A549 (cell line): ENCODE measurements around the gene TRAPPC2L. TPM values are rescaled to one million over a fixed set of nuclear protein-coding genes. Genes with fewer than 3 reads are reported as not detected.
A peak's percentile ranks its signal among the peaks of the same experiment; 100 is the strongest.

Experiments used
- ATAC-seq, 2 experiments: fragments of 200-7000 bp in 1 of 2; fragments of >200 bp in 1 of 2; cut with Nextera tagmentation in 1 of 2; cut with Tn5 transposase in 1 of 2; 3 replicates each; pipeline versions ENCODE4 v1.8.0 to v1.9.1; 2018 to 2020; ENCODE audit warnings: mild to moderate bottlenecking in 1 of 2, moderate library complexity in 1 of 2
- CTCF ChIA-PET: fragments of 300-600 bp; sonication (Branson Sonifier 250); formaldehyde crosslinking; extraction: SDS; loops from one replicate; lab custom pipeline; 2021; ENCODE audit warnings: antibody characterized with exemption, inconsistent platforms; lab: Yijun Ruan, JAX
- POLR2A ChIA-PET: fragments of 350-600 bp; formaldehyde crosslinking; extraction: SDS; loops from one replicate; lab custom pipeline; 2021; ENCODE audit warnings: antibody characterized with exemption, inconsistent platforms; lab: Yijun Ruan, JAX
- DNase-seq, 2 experiments: peaks; one replicate each; pipeline versions ENCODE4 v3.0.0 to v3.0.0-alpha.2; 2011 to 2016; ENCODE audit warnings: low read depth in 1 of 2, low spot score in 1 of 2
- FAIRE-seq: peaks from 2 replicates; lab custom pipeline; 2011; peaks lifted over from hg19 to GRCh38; lab: Jason Lieb, UNC
- H3K27ac ChIP-seq, 2 experiments: fragments of >200 bp; sonication (Bioruptor Twin); formaldehyde crosslinking; 3 replicates each; pipeline ENCODE4 v1.5.1; 2016 to 2017
- H3K4me1 ChIP-seq: fragments of >200 bp; sonication (Bioruptor Twin); formaldehyde crosslinking; 3 replicates; pipeline ENCODE4 v1.6.1; 2016
- H3K4me2 ChIP-seq: fragments of >200 bp; sonication (Bioruptor Twin); formaldehyde crosslinking; 3 replicates; pipeline ENCODE4 v1.6.1; 2016
- H3K4me3 ChIP-seq: fragments of >200 bp; sonication (Bioruptor Twin); formaldehyde crosslinking; 3 replicates; pipeline ENCODE4 v1.5.1; 2016
- H3K9me3 ChIP-seq: fragments of >200 bp; sonication (Bioruptor Twin); formaldehyde crosslinking; 3 replicates; pipeline ENCODE4 v1.6.1; 2016
- CBX2 ChIP-seq: fragments of 200-600 bp; sonication (generic); IDR thresholded peaks from 2 replicates; pipeline ENCODE4 v1.6.1; 2016; ENCODE audit warnings: low read depth, mild to moderate bottlenecking, borderline replicate concordance
- CBX8 ChIP-seq: fragments of 200-600 bp; sonication (generic); IDR thresholded peaks from 2 replicates; pipeline ENCODE4 v1.6.1; 2016
- CEBPB ChIP-seq, 2 experiments: fragments of >200 bp in 1 of 2; sonication (Bioruptor Twin) in 1 of 2; formaldehyde crosslinking in 1 of 2; IDR thresholded peaks; 2 replicates each; pipeline ENCODE4 v1.6.1; 2012 to 2016
- CHD2 ChIP-seq: fragments of 150-350 bp; IDR thresholded peaks from 2 replicates; pipeline ENCODE4 v1.6.1; 2014; ENCODE audit warnings: low read length; ENCODE audit not compliant: partially characterized antibody
- CHD4 ChIP-seq: fragments of 200-600 bp; sonication (generic); IDR thresholded peaks from 2 replicates; pipeline ENCODE4 v1.6.1; 2016; ENCODE audit warnings: antibody characterized with exemption, mild to moderate bottlenecking, borderline replicate concordance
- EHF ChIP-seq: fragments of 250-450 bp; sonication (Bioruptor Pico); IDR thresholded peaks from 2 replicates; pipeline ENCODE4 v1.5.0; 2020; ENCODE audit warnings: mild to moderate bottlenecking
- EHMT2 ChIP-seq: fragments of 200-600 bp; sonication (generic); IDR thresholded peaks from 2 replicates; pipeline ENCODE4 v1.6.1; 2016; ENCODE audit warnings: antibody characterized with exemption, low read depth, mild to moderate bottlenecking, moderate library complexity
- EP300 ChIP-seq, 2 experiments: fragments of >200 bp; sonication (Bioruptor Twin); formaldehyde crosslinking; IDR thresholded peaks; 2 replicates in 1 of 2; 3 replicates in 1 of 2; pipeline ENCODE4 v1.6.1; 2016 to 2017
- FOSB ChIP-seq: fragments of 250-450 bp; sonication (Bioruptor Pico); IDR thresholded peaks from 2 replicates; pipeline ENCODE4 v1.5.0; 2020; ENCODE audit warnings: mild to moderate bottlenecking, moderate library complexity
- FOSL2 ChIP-seq, 2 experiments: fragments of 450-650 bp in 1 of 2; fragments of >200 bp in 1 of 2; sonication (Bioruptor Twin) in 1 of 2; formaldehyde crosslinking; IDR thresholded peaks; 2 replicates each; pipeline versions ENCODE4 v1.5.0 to v1.6.1; 2016 to 2020; ENCODE audit warnings: mild to moderate bottlenecking in 1 of 2, moderate library complexity in 1 of 2
- FOXS1 ChIP-seq: fragments of 250-450 bp; sonication (Bioruptor Pico); IDR thresholded peaks from 2 replicates; pipeline ENCODE4 v1.5.0; 2020; ENCODE audit warnings: mild to moderate bottlenecking, moderate library complexity
- GATA3 ChIP-seq: IDR thresholded peaks from 2 replicates; pipeline ENCODE4 v1.6.1; 2012; ENCODE audit warnings: borderline replicate concordance
- HEYL ChIP-seq: fragments of 250-450 bp; sonication (Bioruptor Pico); IDR thresholded peaks from 2 replicates; pipeline ENCODE4 v1.8.0; 2021; ENCODE audit warnings: mild to moderate bottlenecking, moderate library complexity
- HOXA7 ChIP-seq: fragments of 250-450 bp; sonication (Bioruptor Pico); IDR thresholded peaks from 2 replicates; pipeline ENCODE4 v1.5.0; 2020; ENCODE audit warnings: mild to moderate bottlenecking, moderate library complexity
- JUN ChIP-seq, 2 experiments: fragments of >200 bp; sonication (Bioruptor Twin); formaldehyde crosslinking; IDR thresholded peaks; 2 replicates in 1 of 2; 3 replicates in 1 of 2; pipeline ENCODE4 v1.6.1; 2016 to 2017
- PHF8 ChIP-seq: fragments of 200-600 bp; sonication (generic); IDR thresholded peaks from 2 replicates; pipeline ENCODE4 v1.6.1; 2016; ENCODE audit warnings: low read depth, mild to moderate bottlenecking, antibody characterized with exemption, moderate library complexity, borderline replicate concordance
- POLR2A ChIP-seq: IDR thresholded peaks from 2 replicates; pipeline ENCODE4 v1.6.1; 2012; ENCODE audit warnings: mild to moderate bottlenecking, low read length
- POLR2AphosphoS2 ChIP-seq: conservative IDR thresholded peaks from 2 replicates; pipeline ENCODE4 v1.6.1; 2012; ENCODE audit warnings: low read length, improper control_type of control experiment, inconsistent platforms
- RARB ChIP-seq: fragments of 250-450 bp; sonication (Bioruptor Pico); IDR thresholded peaks from 2 replicates; pipeline ENCODE4 v1.8.0; 2021; ENCODE audit warnings: mild to moderate bottlenecking, moderate library complexity
- RCOR1 ChIP-seq: fragments of 150-350 bp; IDR thresholded peaks from 2 replicates; pipeline ENCODE4 v1.6.1; 2014; ENCODE audit warnings: antibody characterized with exemption, low read length, low read depth
- RFX5 ChIP-seq: fragments of 450-650 bp; IDR thresholded peaks from 2 replicates; pipeline ENCODE4 v1.7.1; 2014; ENCODE audit warnings: antibody characterized with exemption, mild to moderate bottlenecking, moderate library complexity
- TFCP2L1 ChIP-seq: fragments of 250-450 bp; sonication (Bioruptor Pico); IDR thresholded peaks from 2 replicates; pipeline ENCODE4 v1.5.0; 2021; ENCODE audit warnings: mild to moderate bottlenecking
- ZC3H11A ChIP-seq: fragments of 450-650 bp; IDR thresholded peaks from 2 replicates; pipeline ENCODE4 v1.6.1; 2014; ENCODE audit warnings: antibody characterized with exemption, mild to moderate bottlenecking
- WGBS: methylation state at CpG from one replicate; pipeline ENCODE4 v1.1.6; 2017; ENCODE audit errors: missing lambda C conversion rate; 5-methylcytosine and 5-hydroxymethylcytosine counted together
- polyA plus RNA-seq, 4 experiments: library from polyadenylated mRNA; depleted of rRNA in 3 of 4; stranded (reverse); fragments of >200 nt; fragmentation: RNase III in 1 of 4; extraction: RNeasy Plus Mini Kit Qiagen cat#74134 plus additional on column Dnase treatment in 1 of 4; gene quantifications; 2 replicates in 3 of 4; 3 replicates in 1 of 4; pipeline ENCODE4 v1.2.3, GENCODE V29; 2011 to 2017
- TF ChIP-seq, protein P1 (sequence below): fragments of 150-350 bp; IDR thresholded peaks from 2 replicates; pipeline ENCODE4 v1.6.1; 2014; ENCODE audit warnings: low read depth, mild to moderate bottlenecking, low read length
- TF ChIP-seq, protein P2 (sequence below): IDR thresholded peaks from 2 replicates; pipeline ENCODE4 v1.6.1; 2012; ENCODE audit warnings: low read depth, borderline replicate concordance
- TF ChIP-seq, protein P3 (sequence below): fragments of 250-450 bp; sonication (Bioruptor Pico); IDR thresholded peaks from 2 replicates; pipeline ENCODE4 v1.5.0; 2021; ENCODE audit warnings: mild to moderate bottlenecking, moderate library complexity, borderline replicate concordance
- TF ChIP-seq, protein P4 (sequence below): fragments of >200 bp; sonication (Bioruptor Twin); formaldehyde crosslinking; IDR thresholded peaks from 3 replicates; pipeline ENCODE4 v1.5.1; 2016
- TF ChIP-seq, protein P5 (sequence below): IDR thresholded peaks from 2 replicates; pipeline ENCODE4 v1.6.1; 2012

Gene TRAPPC2L
- polyA plus RNA-seq, 2 of the 4 experiments (the other 2 are of a cell fraction): 70.3 to 80.2 TPM

DNA sequence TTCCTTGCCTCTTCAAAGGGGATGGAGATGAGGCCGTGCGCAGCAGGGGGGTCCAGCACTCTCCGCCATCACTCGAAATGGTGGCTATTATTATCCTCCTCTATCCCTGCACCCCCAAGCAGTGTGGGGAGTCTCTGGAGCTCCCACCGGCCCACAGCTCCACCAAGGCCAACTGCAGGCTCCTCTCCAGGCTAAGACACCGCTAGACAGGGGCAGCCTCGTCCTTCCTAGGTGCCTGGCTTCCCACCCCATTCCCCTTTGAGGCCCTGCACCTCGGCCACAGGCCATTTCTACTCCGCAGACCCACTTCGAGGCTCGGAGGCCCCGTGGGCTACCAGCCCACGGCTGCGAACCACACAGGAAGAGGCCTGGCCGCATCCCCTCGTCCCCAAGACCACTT, 49.1 kb downstream of the TRAPPC2L start:
- ChIA-PET POLR2A (no interaction called here), CTCF (interaction anchor here (0.6 kb wide), 1 partner anchor 9 kb away, joined by 5 read pairs; no protein-coding TSS in a partner anchor)
- Histone ChIP-seq H3K4me3 (no peak overlapping the region), H3K4me1 (peaks cover 5% of the 10 kb centered on the region; the same call in 1 of the 3 replicates), H3K4me2 (no peak overlapping the region), H3K27ac (no peak overlapping the region), H3K9me3 (no peaks in the 10 kb centered on the region)
- TF ChIP-seq HEYL (CRISPR knock-in tag): no peak
- TF ChIP-seq TFCP2L1 (CRISPR knock-in tag): no peak
- TF ChIP-seq FOXS1 (CRISPR knock-in tag): no peak
- no peak for TF ChIP-seq EHF (CRISPR knock-in tag)
- TF ChIP-seq CEBPB (IDR thresholded peaks at IDR 0.05): no peak
- TF ChIP-seq, protein P1, sequence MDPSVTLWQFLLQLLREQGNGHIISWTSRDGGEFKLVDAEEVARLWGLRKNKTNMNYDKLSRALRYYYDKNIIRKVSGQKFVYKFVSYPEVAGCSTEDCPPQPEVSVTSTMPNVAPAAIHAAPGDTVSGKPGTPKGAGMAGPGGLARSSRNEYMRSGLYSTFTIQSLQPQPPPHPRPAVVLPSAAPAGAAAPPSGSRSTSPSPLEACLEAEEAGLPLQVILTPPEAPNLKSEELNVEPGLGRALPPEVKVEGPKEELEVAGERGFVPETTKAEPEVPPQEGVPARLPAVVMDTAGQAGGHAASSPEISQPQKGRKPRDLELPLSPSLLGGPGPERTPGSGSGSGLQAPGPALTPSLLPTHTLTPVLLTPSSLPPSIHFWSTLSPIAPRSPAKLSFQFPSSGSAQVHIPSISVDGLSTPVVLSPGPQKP: no peak
- no peak for TF ChIP-seq RFX5
- no peak for TF ChIP-seq RCOR1
- TF ChIP-seq, protein P2, sequence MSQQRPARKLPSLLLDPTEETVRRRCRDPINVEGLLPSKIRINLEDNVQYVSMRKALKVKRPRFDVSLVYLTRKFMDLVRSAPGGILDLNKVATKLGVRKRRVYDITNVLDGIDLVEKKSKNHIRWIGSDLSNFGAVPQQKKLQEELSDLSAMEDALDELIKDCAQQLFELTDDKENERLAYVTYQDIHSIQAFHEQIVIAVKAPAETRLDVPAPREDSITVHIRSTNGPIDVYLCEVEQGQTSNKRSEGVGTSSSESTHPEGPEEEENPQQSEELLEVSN: no peak
- TF ChIP-seq POLR2A: no peak
- no peak for TF ChIP-seq ZC3H11A
- TF ChIP-seq, protein P3, sequence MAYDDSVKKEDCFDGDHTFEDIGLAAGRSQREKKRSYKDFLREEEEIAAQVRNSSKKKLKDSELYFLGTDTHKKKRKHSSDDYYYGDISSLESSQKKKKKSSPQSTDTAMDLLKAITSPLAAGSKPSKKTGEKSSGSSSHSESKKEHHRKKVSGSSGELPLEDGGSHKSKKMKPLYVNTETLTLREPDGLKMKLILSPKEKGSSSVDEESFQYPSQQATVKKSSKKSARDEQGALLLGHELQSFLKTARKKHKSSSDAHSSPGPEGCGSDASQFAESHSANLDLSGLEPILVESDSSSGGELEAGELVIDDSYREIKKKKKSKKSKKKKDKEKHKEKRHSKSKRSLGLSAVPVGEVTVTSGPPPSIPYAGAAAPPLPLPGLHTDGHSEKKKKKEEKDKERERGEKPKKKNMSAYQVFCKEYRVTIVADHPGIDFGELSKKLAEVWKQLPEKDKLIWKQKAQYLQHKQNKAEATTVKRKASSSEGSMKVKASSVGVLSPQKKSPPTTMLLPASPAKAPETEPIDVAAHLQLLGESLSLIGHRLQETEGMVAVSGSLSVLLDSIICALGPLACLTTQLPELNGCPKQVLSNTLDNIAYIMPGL (CRISPR knock-in tag): no peak
- no peak for TF ChIP-seq PHF8
- no peak for TF ChIP-seq EHMT2
- TF ChIP-seq GATA3: no peak
- TF ChIP-seq, protein P4, sequence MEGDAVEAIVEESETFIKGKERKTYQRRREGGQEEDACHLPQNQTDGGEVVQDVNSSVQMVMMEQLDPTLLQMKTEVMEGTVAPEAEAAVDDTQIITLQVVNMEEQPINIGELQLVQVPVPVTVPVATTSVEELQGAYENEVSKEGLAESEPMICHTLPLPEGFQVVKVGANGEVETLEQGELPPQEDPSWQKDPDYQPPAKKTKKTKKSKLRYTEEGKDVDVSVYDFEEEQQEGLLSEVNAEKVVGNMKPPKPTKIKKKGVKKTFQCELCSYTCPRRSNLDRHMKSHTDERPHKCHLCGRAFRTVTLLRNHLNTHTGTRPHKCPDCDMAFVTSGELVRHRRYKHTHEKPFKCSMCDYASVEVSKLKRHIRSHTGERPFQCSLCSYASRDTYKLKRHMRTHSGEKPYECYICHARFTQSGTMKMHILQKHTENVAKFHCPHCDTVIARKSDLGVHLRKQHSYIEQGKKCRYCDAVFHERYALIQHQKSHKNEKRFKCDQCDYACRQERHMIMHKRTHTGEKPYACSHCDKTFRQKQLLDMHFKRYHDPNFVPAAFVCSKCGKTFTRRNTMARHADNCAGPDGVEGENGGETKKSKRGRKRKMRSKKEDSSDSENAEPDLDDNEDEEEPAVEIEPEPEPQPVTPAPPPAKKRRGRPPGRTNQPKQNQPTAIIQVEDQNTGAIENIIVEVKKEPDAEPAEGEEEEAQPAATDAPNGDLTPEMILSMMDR: no peak
- no peak for TF ChIP-seq HOXA7 (CRISPR knock-in tag)
- no peak for DNase-seq
- WGBS: 82% methylated on average over 15 of the region's 16 CpGs
- FAIRE-seq: no peak
- ATAC-seq: peak in 1 of 2 experiments; percentile 8; a peak in 3 of 6 replicates

DNA sequence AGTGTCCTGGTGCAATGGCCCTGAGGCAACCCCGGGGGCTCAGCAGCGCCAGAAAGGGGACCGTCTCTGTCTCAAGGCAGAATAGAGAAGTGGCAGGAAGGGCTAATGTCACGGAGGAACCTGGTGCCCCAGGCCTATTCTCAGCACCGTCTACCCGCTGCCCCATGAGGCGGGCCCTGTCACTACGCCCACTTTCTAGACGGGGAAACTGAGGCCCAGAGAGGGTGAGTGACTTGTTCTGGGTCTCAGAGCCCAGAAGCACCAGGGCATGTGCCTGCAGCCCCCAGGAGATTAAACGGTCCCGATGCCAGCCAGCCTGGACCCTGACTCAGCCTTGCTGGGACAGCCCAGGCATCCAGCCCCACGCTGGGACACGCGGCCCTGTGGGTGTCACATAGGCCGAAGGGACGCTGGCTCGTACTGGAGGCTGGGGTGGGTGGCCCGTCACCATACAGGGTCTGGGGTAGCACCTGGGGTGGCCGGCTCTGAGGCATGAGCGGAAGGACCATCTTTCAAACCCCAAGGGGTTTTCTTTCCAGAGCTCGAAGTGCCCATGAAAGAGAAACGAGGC, 49.7 kb downstream of the TRAPPC2L start:
- ATAC-seq (no peak), FAIRE-seq (no peak), DNase-seq (no peak)
- Histone ChIP-seq H3K4me1 (peaks cover 5% of the 10 kb centered on the region; the same call in 1 of the 3 replicates), H3K4me3 (no peak overlapping the region), H3K9me3 (no peaks in the 10 kb centered on the region), H3K4me2 (no peak overlapping the region), H3K27ac (no peak overlapping the region)
- CTCF ChIA-PET: interaction anchor here (0.6 kb wide), 2 partner anchors 8 to 258 kb away, joined by 3 to 5 read pairs; no protein-coding TSS in a partner anchor
- WGBS: 79% methylated on average over 15 of the region's 22 CpGs
- POLR2A ChIA-PET: no interaction called here
- TF ChIP-seq JUN (IDR thresholded peaks at IDR 0.05) (no peak), CBX2 (no peak), CHD4 (no peak), HEYL (CRISPR knock-in tag) (no peak), EP300 (IDR thresholded peaks at IDR 0.05) (no peak), CBX8 (no peak), TFCP2L1 (CRISPR knock-in tag) (no peak), POLR2A (no peak), CHD2 (no peak), HOXA7 (CRISPR knock-in tag) (no peak), EHF (CRISPR knock-in tag) (no peak), FOSL2 (IDR thresholded peaks at IDR 0.05) (no peak), FOSL2 (CRISPR knock-in tag; IDR thresholded peaks at IDR 0.05) (no peak), PHF8 (no peak), FOSB (CRISPR knock-in tag) (no peak), POLR2AphosphoS2 (no peak), RARB (no peak)
- TF ChIP-seq, protein P5, sequence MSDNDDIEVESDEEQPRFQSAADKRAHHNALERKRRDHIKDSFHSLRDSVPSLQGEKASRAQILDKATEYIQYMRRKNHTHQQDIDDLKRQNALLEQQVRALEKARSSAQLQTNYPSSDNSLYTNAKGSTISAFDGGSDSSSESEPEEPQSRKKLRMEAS: no peak
- TF ChIP-seq, protein P1: no peak
- TF ChIP-seq, protein P4: no peak
